ENCODE measurements around the gene SLCO1C1.

SLCO1C1 gene

DNA sequence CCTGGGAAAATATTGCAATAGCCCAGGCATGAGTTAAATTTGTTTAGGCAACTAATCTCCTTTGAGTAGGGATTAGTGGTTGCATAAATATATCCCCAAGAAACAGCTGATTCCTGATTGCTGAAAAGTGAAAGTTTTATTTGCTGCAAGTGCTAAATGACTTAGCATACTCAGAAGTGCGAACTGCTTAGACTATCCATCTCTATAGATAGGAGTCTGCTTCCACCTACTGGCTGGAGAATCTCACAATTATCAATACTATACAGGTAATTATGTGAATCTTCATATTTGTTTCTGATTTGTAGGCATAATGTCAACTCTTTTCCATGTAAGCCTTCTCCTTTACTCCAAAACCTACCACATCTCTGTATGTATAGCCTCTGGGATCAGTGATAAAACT, 103.4 kb downstream of the SLCO1C1 start:
- peak; percentile 1 for DNase-seq

DNA sequence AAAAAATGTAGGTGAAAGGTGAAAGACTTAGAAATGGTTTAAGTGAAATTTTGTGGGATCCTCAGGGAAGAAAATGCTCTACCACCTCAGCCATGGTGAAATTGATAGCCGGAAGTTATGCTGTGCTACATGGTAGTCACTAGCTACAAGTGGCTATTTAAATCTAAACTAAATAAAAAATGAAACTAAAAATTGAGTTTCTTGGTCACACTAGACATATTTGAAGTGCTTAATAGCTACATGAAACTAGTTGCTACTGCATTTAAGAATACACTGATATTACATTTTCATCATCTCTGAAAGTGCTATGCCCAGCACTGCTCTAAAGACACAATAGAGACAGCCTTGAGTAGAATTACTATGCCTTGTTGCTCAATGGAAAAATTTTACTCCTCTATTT, 105.0 kb downstream of the SLCO1C1 start:
- no peak for DNase-seq

DNA sequence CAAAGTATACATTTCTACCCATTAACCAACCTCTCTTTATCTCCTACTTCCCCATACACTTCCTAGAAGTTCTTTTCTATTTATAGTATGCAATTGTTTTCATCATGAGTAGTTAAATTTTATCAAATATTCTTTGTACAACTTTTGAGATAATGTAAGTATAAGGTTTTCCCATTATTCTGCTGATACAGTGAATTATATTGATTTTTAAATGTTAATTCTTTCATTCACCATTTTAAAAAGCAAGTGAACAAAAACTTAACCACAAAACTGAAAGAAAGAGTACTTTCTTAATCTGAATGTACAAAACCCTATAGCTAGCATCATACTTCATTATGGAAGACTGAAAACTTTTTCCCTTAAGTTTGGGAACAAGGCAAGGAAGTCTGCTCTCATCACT, 105.9 kb downstream of the SLCO1C1 start:
- DNase-seq: no peak
